Measurements from ENCODE around the gene CXorf66.
"Not testable (repeated sequence)": the region's sequence is repeated elsewhere in the genome, so short reads cannot be mapped to it uniquely, and the experiment has no call there.

The CXorf66 gene

DNA sequence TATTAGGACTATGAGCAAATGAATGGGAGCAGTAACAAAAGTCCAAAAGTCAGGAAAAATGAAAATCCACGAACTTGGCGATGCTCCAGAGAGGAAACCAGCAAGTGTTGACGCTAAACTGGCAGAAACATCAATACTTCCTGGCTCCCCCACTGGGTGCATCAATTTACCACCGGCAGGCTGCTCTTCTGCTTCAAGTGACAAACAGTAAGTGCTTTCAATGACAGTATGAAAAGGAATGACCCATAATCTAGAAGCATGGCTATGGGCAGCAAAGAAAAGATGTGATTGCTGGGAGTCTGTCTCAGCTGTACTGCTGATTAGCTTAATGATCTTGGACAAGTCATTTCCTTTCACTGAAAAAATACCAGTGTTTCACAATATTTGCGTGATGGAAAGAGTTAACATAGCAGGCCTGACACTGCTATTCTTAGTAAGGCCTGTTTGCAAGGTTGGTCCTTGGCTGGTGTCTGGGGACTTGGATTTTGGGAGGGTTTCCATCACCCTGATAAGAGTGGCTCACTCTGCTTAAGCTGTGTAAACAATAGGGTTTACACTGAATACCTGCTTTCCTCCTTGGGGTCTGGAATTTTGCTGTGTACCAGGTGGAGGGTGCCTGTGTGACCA lies 41.1 kb downstream of the CXorf66 start:
- no peak for DNase-seq

- DNase-seq, result not testable (repeated sequence)
Observed at GRCh38 chrX:139921142-139921541, 44.2 kb downstream of the CXorf66 start.

DNA sequence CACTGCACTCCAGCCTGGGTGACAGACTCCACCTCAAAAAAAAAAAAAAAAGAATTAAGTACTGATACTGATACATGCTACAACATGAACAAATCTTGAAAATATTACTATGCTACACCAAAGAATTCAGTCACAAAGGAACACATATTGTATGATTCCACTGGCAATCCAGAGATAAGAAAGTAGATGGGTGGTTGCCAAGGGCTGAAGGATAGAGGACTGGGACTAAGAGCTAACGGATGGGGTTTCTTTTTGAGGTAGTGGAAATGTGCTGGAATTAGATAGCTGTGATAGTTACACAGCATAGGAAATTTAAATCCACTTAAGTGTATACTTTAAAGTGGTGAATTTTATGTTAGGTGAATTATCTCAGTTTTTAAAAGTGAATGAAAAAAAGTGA lies 45.0 kb downstream of the CXorf66 start:
- no peak for DNase-seq

GRCh38 chrX:139914421-139914820 lies 50.9 kb downstream of the CXorf66 start:
- no peak for DNase-seq

- no peak for DNase-seq
Observed at GRCh38 chrX:139909712-139910111, 55.6 kb downstream of the CXorf66 start.

- DNase-seq, result no peak
Observed at GRCh38 chrX:139907078-139907477, 58.2 kb downstream of the CXorf66 start.

DNA sequence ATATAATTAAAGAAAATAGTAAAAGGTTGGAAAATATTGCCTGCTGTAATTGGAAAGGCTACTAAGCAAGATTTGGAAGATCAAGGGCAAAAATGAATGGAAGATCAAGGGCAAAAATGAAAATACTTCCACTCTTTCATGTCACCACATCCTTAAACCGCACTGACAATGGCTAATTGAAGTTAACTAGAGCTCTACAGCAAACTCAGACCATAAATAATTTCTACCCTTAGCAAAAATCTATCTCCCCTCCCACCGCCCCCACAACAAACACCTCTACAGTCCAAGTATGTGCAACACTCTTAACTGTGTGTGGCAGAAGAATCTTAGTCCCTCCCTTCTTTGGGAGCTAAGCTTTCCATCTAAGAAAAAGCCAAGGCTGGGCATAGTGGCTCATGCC lies 59.6 kb downstream of the CXorf66 start:
- DNase-seq, result no peak
